C1 segment of cervical spinal cord (tissue), 14 donors: Measurements from ENCODE around the gene LHX1.

Experiments used
- DNase-seq, 14 donors: peaks; one replicate each; lab custom pipeline; 2025; lab: John Stamatoyannopoulos, UW

The LHX1 gene

GRCh38 chr17:36937959-36938565 lies 787 bp downstream of the LHX1 start:
- DNase-seq = no peak

GRCh38 chr17:36938566-36939051 lies 1.3 kb downstream of the LHX1 start:
- no peak for DNase-seq

- DNase-seq = no peak
Observed at GRCh38 chr17:36939052-36939801, 2.0 kb downstream of the LHX1 start.

- DNase-seq = no peak
Observed at GRCh38 chr17:36939802-36940312, 2.6 kb downstream of the LHX1 start.

GRCh38 chr17:36940313-36941264 lies 3.3 kb downstream of the LHX1 start:
- no peak for DNase-seq

- DNase-seq = no peak
Observed at GRCh38 chr17:36941265-36942010, 4.2 kb downstream of the LHX1 start.

GRCh38 chr17:36942019-36942599 lies 4.8 kb downstream of the LHX1 start:
- DNase-seq = no peak

GRCh38 chr17:36942631-36943125 lies 5.4 kb downstream of the LHX1 start:
- no peak for DNase-seq

- DNase-seq = no peak
Observed at GRCh38 chr17:36943250-36944191, 6.2 kb downstream of the LHX1 start.

GRCh38 chr17:36944553-36944952 lies 7.3 kb downstream of the LHX1 start:
- no peak for DNase-seq

GRCh38 chr17:36945140-36945539 lies 7.9 kb downstream of the LHX1 start:
- DNase-seq = no peak

GRCh38 chr17:36945959-36946725 lies 8.9 kb downstream of the LHX1 start:
- no peak for DNase-seq

GRCh38 chr17:36946726-36947091 lies 9.4 kb downstream of the LHX1 start:
- no peak for DNase-seq

GRCh38 chr17:36947922-36948716 lies 10.8 kb downstream of the LHX1 start:
- DNase-seq = no peak

GRCh38 chr17:36948717-36949460 lies 11.6 kb downstream of the LHX1 start, which contains the start of gene AATF:
TSS of gene AATF (plus strand) at chr17:36948954. CDS start at chr17:36949126, 172 bp downstream.
- DNase-seq = peak in 13 of 14 donors; percentile 74 to 97 (median 92)

- no peak for DNase-seq
Observed at GRCh38 chr17:36949461-36949927, 12.2 kb downstream of the LHX1 start.

GRCh38 chr17:36950027-36950426 lies 12.8 kb downstream of the LHX1 start:
- no peak for DNase-seq
